Measurements from ENCODE around the gene CNKSR1.

Gene CNKSR1

DNA sequence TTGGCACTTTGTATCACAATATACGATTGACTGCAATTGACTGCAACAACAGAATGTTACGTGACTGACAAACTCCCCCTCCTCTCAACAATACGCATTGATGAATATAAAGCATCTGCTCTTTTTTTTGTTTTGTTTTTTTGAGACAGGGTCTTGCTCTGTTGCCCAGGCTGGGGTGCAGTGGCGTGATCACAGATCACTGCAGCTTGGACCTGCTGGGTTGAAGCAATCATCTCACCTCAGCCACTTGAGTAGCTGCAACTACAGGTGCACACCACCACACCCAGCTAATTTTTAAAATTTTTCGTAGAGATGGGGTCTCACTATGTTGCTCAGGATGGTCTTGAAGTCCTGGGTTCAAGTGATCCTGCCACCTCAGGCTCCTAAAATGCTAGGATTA, 35.4 kb downstream of the CNKSR1 start:
- no peaks in the 10 kb centered on the region for H3K27me3 ChIP-seq (ENCODE audit: insufficient read depth, low read depth)
- H3K36me3 ChIP-seq (ENCODE audit: insufficient read depth), result no peaks in the 10 kb centered on the region

DNA sequence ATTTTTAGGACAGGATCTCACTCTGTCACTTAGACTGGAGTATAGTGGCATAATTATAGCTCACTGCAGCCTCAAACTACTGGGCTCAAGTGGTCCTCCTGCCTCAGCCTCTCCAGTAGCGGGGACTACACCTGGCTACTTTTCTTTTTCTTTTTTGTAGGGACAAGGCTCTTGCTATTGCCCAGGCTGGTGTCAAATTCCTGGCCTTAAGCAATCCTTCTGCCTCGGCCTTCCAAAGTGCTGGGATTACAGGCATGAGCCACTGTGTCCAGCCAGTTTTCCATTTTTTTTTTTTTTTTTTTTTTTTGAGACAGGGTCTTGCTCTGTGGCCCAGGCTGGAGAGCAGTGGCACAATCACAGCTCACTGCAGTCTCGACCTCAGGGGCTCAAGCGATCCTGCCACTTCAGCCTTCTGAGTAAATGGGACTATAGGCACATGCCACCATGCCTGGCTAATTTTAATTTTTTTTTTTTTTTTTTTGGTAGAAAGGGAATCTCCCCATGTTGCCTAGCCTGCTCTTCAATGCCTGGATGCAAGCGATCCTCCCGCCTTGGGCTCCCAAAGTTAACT, 36.1 kb downstream of the CNKSR1 start:
- no peak overlapping the region for H3K9ac ChIP-seq
- H3K4me3 ChIP-seq (IDR thresholded peaks at IDR 0.05; ENCODE audit: insufficient read depth, low read depth, low read length), result no peak overlapping the region
- no peaks in the 10 kb centered on the region for H3K79me2 ChIP-seq (ENCODE audit: insufficient read depth, low read depth)
- TF ChIP-seq, protein P1, sequence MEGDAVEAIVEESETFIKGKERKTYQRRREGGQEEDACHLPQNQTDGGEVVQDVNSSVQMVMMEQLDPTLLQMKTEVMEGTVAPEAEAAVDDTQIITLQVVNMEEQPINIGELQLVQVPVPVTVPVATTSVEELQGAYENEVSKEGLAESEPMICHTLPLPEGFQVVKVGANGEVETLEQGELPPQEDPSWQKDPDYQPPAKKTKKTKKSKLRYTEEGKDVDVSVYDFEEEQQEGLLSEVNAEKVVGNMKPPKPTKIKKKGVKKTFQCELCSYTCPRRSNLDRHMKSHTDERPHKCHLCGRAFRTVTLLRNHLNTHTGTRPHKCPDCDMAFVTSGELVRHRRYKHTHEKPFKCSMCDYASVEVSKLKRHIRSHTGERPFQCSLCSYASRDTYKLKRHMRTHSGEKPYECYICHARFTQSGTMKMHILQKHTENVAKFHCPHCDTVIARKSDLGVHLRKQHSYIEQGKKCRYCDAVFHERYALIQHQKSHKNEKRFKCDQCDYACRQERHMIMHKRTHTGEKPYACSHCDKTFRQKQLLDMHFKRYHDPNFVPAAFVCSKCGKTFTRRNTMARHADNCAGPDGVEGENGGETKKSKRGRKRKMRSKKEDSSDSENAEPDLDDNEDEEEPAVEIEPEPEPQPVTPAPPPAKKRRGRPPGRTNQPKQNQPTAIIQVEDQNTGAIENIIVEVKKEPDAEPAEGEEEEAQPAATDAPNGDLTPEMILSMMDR (conservative IDR thresholded peaks at IDR 0.05; ENCODE audit: low read depth, low read length), result no peak
- no peaks in the 10 kb centered on the region for H3K27me3 ChIP-seq (ENCODE audit: insufficient read depth, low read depth)
- no peak overlapping the region for H3K27ac ChIP-seq
- no peaks in the 10 kb centered on the region for H3K4me1 ChIP-seq (ENCODE audit: low read depth, poor library complexity, severe bottlenecking)
- no peaks in the 10 kb centered on the region for H3K36me3 ChIP-seq (ENCODE audit: insufficient read depth)
- no peak overlapping the region for H3K4me2 ChIP-seq
- H4K20me1 ChIP-seq (ENCODE audit: insufficient read depth), result no peaks in the 10 kb centered on the region
- H2AFZ ChIP-seq (ENCODE audit: low read depth), result no peak overlapping the region

More for the DNA sequence above, 35.4 kb downstream of the CNKSR1 start:
- Histone ChIP-seq H3K27ac (no peak overlapping the region), H3K79me2 (ENCODE audit: insufficient read depth, low read depth) (no peaks in the 10 kb centered on the region), H4K20me1 (ENCODE audit: insufficient read depth) (no peaks in the 10 kb centered on the region), H3K4me2 (no peak overlapping the region), H3K4me1 (ENCODE audit: low read depth, poor library complexity, severe bottlenecking) (no peaks in the 10 kb centered on the region), H3K4me3 (IDR thresholded peaks at IDR 0.05; ENCODE audit: insufficient read depth, low read depth, low read length) (no peak overlapping the region), H2AFZ (ENCODE audit: low read depth) (no peak overlapping the region), H3K9ac (no peak overlapping the region)
- TF ChIP-seq, protein P1 (conservative IDR thresholded peaks at IDR 0.05; ENCODE audit: low read depth, low read length), result no peak

DNA sequence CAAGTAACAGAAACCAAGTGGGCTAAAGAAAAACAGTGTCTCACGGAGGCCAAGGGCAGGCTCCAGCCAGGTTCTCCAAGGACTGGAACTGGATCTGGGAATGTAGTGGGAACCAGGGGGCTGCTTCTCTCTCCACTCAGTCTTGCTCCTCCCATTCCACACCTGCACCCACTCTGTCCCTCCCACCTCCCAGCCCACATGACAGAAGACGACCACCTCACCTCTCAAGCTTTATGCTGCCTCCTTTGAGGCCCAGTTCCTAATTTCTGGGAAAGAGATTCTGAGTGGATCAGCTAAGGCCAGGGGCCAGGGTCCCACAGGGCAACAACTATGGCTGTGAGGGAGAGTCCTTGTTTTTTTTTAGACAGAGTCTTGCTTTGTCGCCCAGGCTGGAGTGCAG, 38.0 kb downstream of the CNKSR1 start:
- no peaks in the 10 kb centered on the region for H3K36me3 ChIP-seq (ENCODE audit: insufficient read depth)
- no peaks in the 10 kb centered on the region for H3K4me1 ChIP-seq (ENCODE audit: low read depth, poor library complexity, severe bottlenecking)
- H3K79me2 ChIP-seq (ENCODE audit: insufficient read depth, low read depth), result no peaks in the 10 kb centered on the region
- H3K9ac ChIP-seq, result no peak overlapping the region
- H3K27me3 ChIP-seq (ENCODE audit: insufficient read depth, low read depth), result no peaks in the 10 kb centered on the region
- no peak overlapping the region for H3K27ac ChIP-seq
- TF ChIP-seq, protein P1 (conservative IDR thresholded peaks at IDR 0.05; ENCODE audit: low read depth, low read length), result no peak
- H3K4me3 ChIP-seq (IDR thresholded peaks at IDR 0.05; ENCODE audit: insufficient read depth, low read depth, low read length), result no peak overlapping the region
- H3K4me2 ChIP-seq, result no peak overlapping the region
- H4K20me1 ChIP-seq (ENCODE audit: insufficient read depth), result no peaks in the 10 kb centered on the region
- no peak overlapping the region for H2AFZ ChIP-seq (ENCODE audit: low read depth)

DNA sequence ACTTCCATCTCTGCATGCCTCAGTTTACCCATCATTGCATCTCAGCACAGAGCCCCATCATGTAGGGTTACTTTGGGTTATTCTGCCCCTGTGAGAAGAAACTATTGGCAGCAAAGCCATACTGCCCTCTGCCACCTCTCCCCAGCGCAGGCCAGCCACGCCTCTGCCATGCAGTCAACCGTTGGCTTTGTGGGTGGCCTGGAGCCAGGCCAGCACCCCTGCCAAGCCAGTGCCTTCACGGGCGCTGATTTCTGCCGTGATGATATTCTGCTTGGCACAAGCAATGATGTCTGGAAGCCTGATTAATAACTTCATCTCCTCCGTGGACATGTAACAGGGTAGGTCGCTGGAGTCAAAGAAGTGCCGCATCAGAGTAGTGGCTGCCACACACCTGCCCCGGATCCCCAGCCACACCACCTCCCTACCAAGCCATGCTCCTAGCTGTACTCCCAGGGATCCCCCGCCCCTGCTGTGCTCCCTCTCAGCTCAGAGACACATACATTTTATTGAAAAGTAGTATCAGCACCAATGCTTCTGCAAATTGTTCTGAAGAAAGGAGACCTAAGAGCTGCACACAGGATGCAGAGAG, 41.7 kb downstream of the CNKSR1 start:
- Histone ChIP-seq H4K20me1 (ENCODE audit: insufficient read depth) (no peaks in the 10 kb centered on the region), H3K4me2 (no peak overlapping the region), H3K27me3 (ENCODE audit: insufficient read depth, low read depth) (no peaks in the 10 kb centered on the region)

More for the DNA sequence above, 41.7 kb downstream of the CNKSR1 start:
- no peaks in the 10 kb centered on the region for H3K36me3 ChIP-seq (ENCODE audit: insufficient read depth)
- no peaks in the 10 kb centered on the region for H3K79me2 ChIP-seq (ENCODE audit: insufficient read depth, low read depth)
- no peak overlapping the region for H3K9ac ChIP-seq
- TF ChIP-seq, protein P1 (conservative IDR thresholded peaks at IDR 0.05; ENCODE audit: low read depth, low read length), result no peak
- no peak overlapping the region for H3K27ac ChIP-seq
- H3K4me1 ChIP-seq (ENCODE audit: low read depth, poor library complexity, severe bottlenecking), result no peaks in the 10 kb centered on the region
- H2AFZ ChIP-seq (ENCODE audit: low read depth), result no peak overlapping the region
- no peak overlapping the region for H3K4me3 ChIP-seq (IDR thresholded peaks at IDR 0.05; ENCODE audit: insufficient read depth, low read depth, low read length)

Data from KMS-11 (cell line).